ENCODE measurements around the gene PGM2L1.
"Not testable (repeated sequence)": the region's sequence is repeated elsewhere in the genome, so short reads cannot be mapped to it uniquely, and the experiment has no call there.

Gene PGM2L1

GRCh38 chr11:74331000-74331399 lies 67.2 kb downstream of the PGM2L1 start:
- not testable (repeated sequence) for DNase-seq

- DNase-seq, result no peak
Measured at GRCh38 chr11:74330075-74330858, 68.0 kb downstream of the PGM2L1 start.

- DNase-seq, result no peak
Measured at GRCh38 chr11:74327076-74327475, 71.2 kb downstream of the PGM2L1 start.

GRCh38 chr11:74326665-74327064 lies 71.6 kb downstream of the PGM2L1 start:
- DNase-seq, result no peak

- DNase-seq, result no peak
Measured at GRCh38 chr11:74325649-74326645, 72.3 kb downstream of the PGM2L1 start.

GRCh38 chr11:74322667-74323066 lies 75.6 kb downstream of the PGM2L1 start:
- DNase-seq, result no peak

GRCh38 chr11:74321487-74322188 lies 76.6 kb downstream of the PGM2L1 start:
- DNase-seq, result peak; percentile 10

- DNase-seq, result no peak
Measured at GRCh38 chr11:74320538-74320937, 77.7 kb downstream of the PGM2L1 start.

GRCh38 chr11:74319139-74319816 lies 79.0 kb downstream of the PGM2L1 start:
- no peak for DNase-seq

GRCh38 chr11:74318241-74318932 lies 79.8 kb downstream of the PGM2L1 start:
- DNase-seq, result no peak

GRCh38 chr11:74316772-74317505 lies 81.3 kb downstream of the PGM2L1 start:
- no peak for DNase-seq

GRCh38 chr11:74312326-74312725 lies 85.9 kb downstream of the PGM2L1 start:
- no peak for DNase-seq

- DNase-seq, result peak; percentile 27
Measured at GRCh38 chr11:74311352-74311926, 86.8 kb downstream of the PGM2L1 start, which contains the start of gene P4HA3. TSS of gene P4HA3 (minus strand) at chr11:74311640. CDS start at chr11:74311611, 29 bp downstream.

- DNase-seq, result no peak
Measured at GRCh38 chr11:74310857-74311256, 87.4 kb downstream of the PGM2L1 start.

- DNase-seq, result no peak
Measured at GRCh38 chr11:74307434-74307833, 90.8 kb downstream of the PGM2L1 start.

GRCh38 chr11:74306435-74307175 lies 91.6 kb downstream of the PGM2L1 start:
- DNase-seq, result no peak

GRCh38 chr11:74299015-74299414 lies 99.2 kb downstream of the PGM2L1 start:
- DNase-seq, result no peak

- no peak for DNase-seq
Measured at GRCh38 chr11:74297484-74297883, 100.7 kb downstream of the PGM2L1 start.

GRCh38 chr11:74288911-74289310 lies 109.3 kb downstream of the PGM2L1 start:
- no peak for DNase-seq

- no peak for DNase-seq
Measured at GRCh38 chr11:74288161-74288560, 110.1 kb downstream of the PGM2L1 start.
